ENCODE results near the gene SELENOW.
"Not testable (repeated sequence)": the region's sequence is repeated elsewhere in the genome, so short reads cannot be mapped to it uniquely, and the experiment has no call there.

The SELENOW gene

GRCh38 chr19:47754206-47755064, 24.1 kb upstream of the SELENOW start:
- H3K4me3 Mint-ChIP-seq, result no peak overlapping the region
- DNase-seq (no peak), ATAC-seq (peak; percentile 19)
- H3K27me3 Mint-ChIP-seq, result no peaks in the 10 kb centered on the region
- peaks cover 42% of the 10 kb centered on the region for H3K4me1 Mint-ChIP-seq
- no peaks in the 10 kb centered on the region for H3K9me3 Mint-ChIP-seq
- peak overlapping the region in 1 of 2 donors; percentile 94 for H3K27ac Mint-ChIP-seq

- no peaks in the 10 kb centered on the region for H3K9me3 Mint-ChIP-seq
- no peak for DNase-seq
- H3K4me3 Mint-ChIP-seq, result no peak overlapping the region
- H3K27me3 Mint-ChIP-seq, result no peaks in the 10 kb centered on the region
- peak overlapping the region in 1 of 2 donors; percentile 74 for H3K27ac Mint-ChIP-seq
- H3K4me1 Mint-ChIP-seq, result peaks cover 34% of the 10 kb centered on the region
- ATAC-seq, result no peak
Observed at GRCh38 chr19:47755065-47755761, 23.3 kb upstream of the SELENOW start.

DNA sequence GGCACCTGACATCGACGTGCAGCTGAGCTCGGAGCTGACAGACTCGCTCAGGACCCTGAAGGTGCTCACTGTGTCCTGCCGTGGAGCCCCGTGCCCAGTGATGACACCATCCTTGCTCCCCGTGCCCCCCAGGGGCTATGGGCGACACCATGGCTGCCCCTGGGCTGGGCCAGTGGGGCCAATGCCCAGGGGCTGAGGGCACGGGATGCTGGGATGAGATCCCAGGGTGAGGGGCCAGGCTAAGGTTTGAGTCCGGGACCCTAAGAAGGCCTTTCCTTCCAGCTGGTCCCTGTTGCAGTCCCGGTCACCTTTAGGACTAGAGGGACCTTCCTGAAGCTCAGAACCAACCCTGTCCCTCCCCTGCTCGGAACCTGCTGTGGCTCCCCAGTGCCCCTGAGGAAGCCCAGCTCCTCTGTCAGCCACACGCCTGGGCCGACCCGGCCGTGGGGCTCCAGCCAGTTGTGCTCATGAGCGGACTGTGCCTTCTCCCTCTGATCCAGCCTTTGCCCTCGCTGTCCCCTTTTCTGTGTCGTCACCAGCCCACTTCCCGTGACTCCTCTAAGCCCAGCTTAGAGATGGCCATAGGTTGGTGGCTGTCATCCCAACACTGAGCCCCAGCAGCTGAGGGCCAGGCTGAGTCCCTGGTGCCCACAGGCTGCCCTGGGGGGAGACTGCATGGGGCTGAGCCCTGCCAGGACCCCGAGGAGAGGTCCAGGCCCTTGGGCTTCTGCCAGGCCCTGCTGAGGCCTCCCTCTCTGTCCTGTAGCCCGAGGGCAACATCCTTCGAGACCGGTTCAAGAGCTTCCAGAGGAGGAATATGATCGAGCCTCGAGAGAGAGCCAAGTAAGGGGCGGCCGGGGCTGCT, 22.5 kb upstream of the SELENOW start:
- no peak overlapping the region for H3K4me3 Mint-ChIP-seq
- ATAC-seq (no peak), DNase-seq (no peak)
- H3K27ac Mint-ChIP-seq, result no peak overlapping the region
- H3K27me3 Mint-ChIP-seq, result no peaks in the 10 kb centered on the region
- H3K4me1 Mint-ChIP-seq, result peaks cover 28% of the 10 kb centered on the region
- no peaks in the 10 kb centered on the region for H3K9me3 Mint-ChIP-seq

DNA sequence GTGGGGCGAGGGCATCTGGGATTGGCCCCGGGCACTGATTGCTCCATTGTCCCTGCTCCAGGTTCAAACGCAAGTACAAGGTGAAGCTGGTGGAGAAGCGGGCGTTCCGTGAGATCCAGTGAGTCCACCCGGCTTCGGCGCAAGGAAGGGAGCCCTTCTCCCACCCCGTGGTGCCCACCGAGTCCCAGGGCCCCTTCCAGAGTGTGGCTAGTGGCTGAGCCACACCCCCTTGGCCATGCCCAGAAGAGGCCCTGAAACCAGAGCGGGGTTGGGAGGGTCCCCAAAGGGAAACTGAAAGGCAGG, 21.9 kb upstream of the SELENOW start:
- Mint-ChIP-seq H3K27me3 (no peaks in the 10 kb centered on the region), H3K4me3 (no peak overlapping the region), H3K27ac (no peak overlapping the region), H3K4me1 (peaks cover 28% of the 10 kb centered on the region), H3K9me3 (no peaks in the 10 kb centered on the region)
- no peak for DNase-seq
- ATAC-seq, result no peak

DNA sequence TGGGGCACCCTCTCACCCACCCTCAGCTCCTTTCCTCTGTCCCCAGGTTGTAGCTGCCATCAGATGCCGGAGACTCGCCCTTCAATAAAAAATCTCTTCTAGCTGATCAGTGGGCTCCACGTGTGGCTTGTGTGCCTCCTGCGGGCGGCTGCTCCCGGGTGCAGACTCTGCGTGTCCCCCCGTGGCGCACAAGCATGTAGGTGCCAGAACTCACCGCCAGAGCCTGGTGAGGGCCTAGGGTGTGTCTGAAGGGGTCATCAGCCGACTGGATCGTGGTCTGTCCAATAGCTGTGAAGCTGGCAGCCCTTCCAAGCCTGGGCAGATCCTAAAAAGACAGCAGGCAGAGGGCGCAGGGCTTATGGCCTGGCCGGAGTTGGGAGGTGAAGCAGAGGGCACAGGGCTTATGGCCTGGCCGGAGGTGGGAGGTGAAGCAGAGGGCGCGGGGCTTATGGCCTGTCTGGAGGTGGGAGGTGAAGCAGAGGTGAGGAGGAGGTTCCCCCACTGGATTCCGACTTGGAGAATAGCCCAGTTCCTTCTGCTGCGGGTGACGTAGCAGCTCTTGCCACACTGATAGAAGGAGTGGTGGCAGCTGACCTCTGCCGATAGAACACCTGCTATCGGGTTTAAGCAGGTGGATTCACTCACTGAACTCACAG, 21.4 kb upstream of the SELENOW start:
- Mint-ChIP-seq H3K27me3 (no peaks in the 10 kb centered on the region), H3K9me3 (no peaks in the 10 kb centered on the region), H3K4me3 (no peak overlapping the region), H3K27ac (peak overlapping the region; percentile 56 to 61), H3K4me1 (peaks cover 27% of the 10 kb centered on the region)
- ATAC-seq, result no peak
- DNase-seq, result no peak

DNA sequence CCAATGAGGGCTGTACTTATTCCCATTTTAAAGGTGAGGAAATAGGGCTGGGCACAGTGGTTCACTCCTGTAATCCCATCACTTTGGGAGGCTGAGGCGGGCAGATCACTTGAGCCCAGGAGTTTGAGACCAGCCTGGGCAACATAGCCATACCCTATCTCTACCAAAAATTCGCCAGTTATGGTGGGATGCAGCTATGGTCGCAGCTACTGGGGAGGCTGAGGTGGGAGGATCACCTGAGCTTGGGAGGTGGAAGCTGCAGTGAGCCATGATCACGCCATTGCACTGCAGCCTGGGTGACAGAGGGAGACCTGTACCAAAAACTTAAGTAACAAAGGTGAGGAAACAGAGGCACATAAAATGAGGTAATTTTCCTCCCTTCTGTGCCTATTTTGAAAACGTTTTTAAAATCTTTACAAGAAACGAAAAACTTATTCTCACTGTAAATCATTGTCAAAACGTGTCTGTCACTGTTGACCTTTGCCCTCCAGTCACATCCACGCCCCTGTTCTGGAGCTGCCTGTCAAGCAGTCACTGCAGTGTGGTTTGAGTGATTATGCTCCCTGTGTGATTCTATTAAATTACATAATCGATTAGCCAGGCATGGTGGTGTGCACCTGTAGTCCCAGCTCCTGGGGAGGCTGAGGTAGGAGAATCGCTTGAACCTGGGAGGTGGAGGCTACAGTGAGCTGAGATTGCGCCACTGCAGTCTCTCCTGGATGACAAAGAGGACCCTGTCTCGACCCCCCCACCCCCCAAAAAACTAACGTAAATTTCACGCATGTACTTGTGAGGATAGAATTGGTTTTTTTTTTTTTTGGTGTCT, 20.7 kb upstream of the SELENOW start:
- Mint-ChIP-seq H3K27ac (no peak overlapping the region), H3K9me3 (no peaks in the 10 kb centered on the region), H3K4me3 (no peak overlapping the region), H3K4me1 (peaks cover 20% of the 10 kb centered on the region), H3K27me3 (no peaks in the 10 kb centered on the region)
- no peak for ATAC-seq
- no peak for DNase-seq

- ATAC-seq, result no peak
Observed at GRCh38 chr19:47758443-47758804, 20.1 kb upstream of the SELENOW start.

DNA sequence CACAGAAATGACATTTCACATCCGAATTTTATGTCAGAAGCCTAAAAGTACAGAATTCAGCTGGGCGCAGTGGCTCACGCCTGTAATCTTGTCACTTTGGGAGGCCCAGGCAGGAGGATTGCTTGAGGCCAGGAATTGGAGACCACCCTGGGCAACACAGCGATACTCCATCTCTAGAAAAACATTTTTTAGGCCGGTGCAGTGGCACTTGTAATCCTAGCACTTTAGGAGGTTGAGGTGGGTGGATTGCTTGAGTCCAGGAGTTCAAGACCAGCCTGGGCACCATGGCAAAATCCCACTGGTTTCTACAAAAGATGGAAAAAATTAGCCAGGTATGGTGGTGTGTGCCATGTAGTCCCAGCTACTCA, 17.9 kb upstream of the SELENOW start:
- Mint-ChIP-seq H3K27me3 (no peaks in the 10 kb centered on the region), H3K4me3 (no peak overlapping the region), H3K4me1 (peaks cover 14% of the 10 kb centered on the region), H3K27ac (no peak overlapping the region), H3K9me3 (no peaks in the 10 kb centered on the region)
- ATAC-seq (no peak), DNase-seq (no peak)

More at GRCh38 chr19:47758443-47758804, 20.1 kb upstream of the SELENOW start:
- H3K27ac Mint-ChIP-seq, result no peak overlapping the region
- H3K4me1 Mint-ChIP-seq, result peaks cover 14% of the 10 kb centered on the region
- no peak overlapping the region for H3K4me3 Mint-ChIP-seq
- no peaks in the 10 kb centered on the region for H3K9me3 Mint-ChIP-seq
- no peaks in the 10 kb centered on the region for H3K27me3 Mint-ChIP-seq
- DNase-seq, result no peak

- H3K27ac Mint-ChIP-seq, result no peak overlapping the region
- no peak for ATAC-seq
- H3K4me1 Mint-ChIP-seq, result peaks cover 15% of the 10 kb centered on the region
Observed at GRCh38 chr19:47761566-47761965, 16.9 kb upstream of the SELENOW start.

DNA sequence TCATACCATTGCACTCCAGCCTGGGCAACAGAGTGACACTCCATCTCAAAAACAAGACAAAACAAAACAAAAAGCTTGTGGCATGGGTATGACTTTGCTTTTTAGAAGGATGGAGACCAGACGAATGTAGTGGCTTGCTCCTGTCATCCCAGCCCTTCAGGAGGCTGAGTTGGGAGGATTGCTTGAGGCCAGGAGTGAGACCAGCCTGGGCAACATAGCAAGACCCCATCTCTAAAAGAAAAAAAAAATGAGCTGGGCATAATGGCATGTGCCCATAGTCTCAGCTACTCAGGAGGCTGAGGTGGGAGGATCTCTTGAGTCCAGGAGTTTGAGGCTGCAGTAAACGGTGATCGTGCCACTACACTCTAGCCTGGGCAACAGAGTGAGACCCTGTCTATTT, 16.4 kb upstream of the SELENOW start:
- Mint-ChIP-seq H3K27ac (no peak overlapping the region), H3K9me3 (no peaks in the 10 kb centered on the region), H3K4me1 (peaks cover 10% of the 10 kb centered on the region), H3K4me3 (no peak overlapping the region), H3K27me3 (no peaks in the 10 kb centered on the region)
- ATAC-seq (no peak), DNase-seq (no peak)

More at GRCh38 chr19:47761566-47761965, 16.9 kb upstream of the SELENOW start:
- Mint-ChIP-seq H3K4me3 (no peak overlapping the region), H3K27me3 (no peaks in the 10 kb centered on the region), H3K9me3 (no peaks in the 10 kb centered on the region)
- no peak for DNase-seq

GRCh38 chr19:47762615-47763308, 15.7 kb upstream of the SELENOW start:
- DNase-seq, result no peak
- Mint-ChIP-seq H3K27me3 (no peaks in the 10 kb centered on the region), H3K9me3 (no peaks in the 10 kb centered on the region), H3K27ac (no peak overlapping the region), H3K4me3 (no peak overlapping the region), H3K4me1 (peaks cover 7% of the 10 kb centered on the region)
- ATAC-seq, result no peak

GRCh38 chr19:47764705-47765104, 13.8 kb upstream of the SELENOW start:
- not testable (repeated sequence) for H3K9me3 Mint-ChIP-seq, H3K4me1 Mint-ChIP-seq, H3K4me3 Mint-ChIP-seq, H3K27ac Mint-ChIP-seq, DNase-seq, H3K27me3 Mint-ChIP-seq, ATAC-seq

GRCh38 chr19:47765523-47766358, 12.8 kb upstream of the SELENOW start:
- peak overlapping the region; percentile 31 for H3K27ac Mint-ChIP-seq
- no peaks in the 10 kb centered on the region for H3K9me3 Mint-ChIP-seq
- no peak overlapping the region for H3K4me3 Mint-ChIP-seq
- peak; percentile 60 for ATAC-seq
- DNase-seq, result peak in 1 of 2 donors; percentile 40
- H3K4me1 Mint-ChIP-seq, result peaks cover 7% of the 10 kb centered on the region
- H3K27me3 Mint-ChIP-seq, result no peaks in the 10 kb centered on the region

DNA sequence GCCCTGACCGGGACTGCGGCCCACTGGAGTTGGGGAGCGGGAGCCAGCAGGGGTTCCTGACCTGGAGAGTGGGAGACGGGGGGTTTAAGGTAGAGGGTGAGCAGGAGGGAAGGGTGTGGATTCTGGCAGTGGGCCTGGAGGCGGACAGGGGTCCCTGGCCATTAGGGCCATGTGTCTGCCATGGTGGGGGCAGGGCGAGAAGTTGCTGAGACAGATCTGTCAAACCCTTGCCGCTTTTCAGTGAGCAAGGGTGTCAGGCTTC, 12.2 kb upstream of the SELENOW start:
- Mint-ChIP-seq H3K27me3 (no peaks in the 10 kb centered on the region), H3K4me3 (no peak overlapping the region), H3K27ac (no peak overlapping the region), H3K9me3 (no peaks in the 10 kb centered on the region), H3K4me1 (peaks cover 7% of the 10 kb centered on the region)
- peak; percentile 7 for ATAC-seq
- no peak for DNase-seq

Data from stimulated activated naive CD8-positive, alpha-beta T cell treated with anti-CD3 and anti-CD28 coated beads, Interleukin-15, amount 100 ng/mL, for 72 hours (primary cell).